HCT116 (cell line): ENCODE measurements around the gene VEZF1. TPM values are rescaled to one million over a fixed set of nuclear protein-coding genes. Genes with fewer than 3 reads are reported as not detected.

Source experiments
- ATAC-seq: fragments of 200-7000 bp; cut with Tn5 transposase; 2 replicates; pipeline ENCODE4 v1.9.1; 2020; ENCODE audit warnings: mild to moderate bottlenecking, moderate library complexity
- BruUV-seq: library from RNA; stranded (reverse); fragments of 400-500 nt; replicated peaks from 2 replicates; lab custom pipeline; 2021; lab: Mats Ljungman, UMichigan
- CTCF ChIA-PET: fragments of 300-600 bp; sonication (Branson Sonifier 250); formaldehyde crosslinking; loops from one replicate; lab custom pipeline; 2021; ENCODE audit warnings: antibody characterized with exemption; lab: Charles Lee
- POLR2A ChIA-PET: fragments of 300-600, 350-600 bp; sonication (Branson Sonifier 250); formaldehyde crosslinking; loops from one replicate; lab custom pipeline; 2021; ENCODE audit warnings: antibody characterized with exemption; lab: Charles Lee
- RAD21 ChIA-PET, 2 experiments: fragments of 300-600 bp; sonication (Branson Sonifier 250); formaldehyde crosslinking; loops; one replicate each; lab custom pipeline; 2023; ENCODE audit warnings: low total read pairs in 2 of 2; ENCODE audit not compliant: uncharacterized antibody in 2 of 2, unreplicated experiment in 2 of 2, low non-redundant PET in 1 of 2; lab: Charles Lee
- DNase-seq: peaks from one replicate; pipeline ENCODE4 v3.0.0-alpha.2; 2010; ENCODE audit warnings: low read depth, low spot score
- H2AFZ ChIP-seq: fragments of 200-600 bp; shearing (Covaris generic), sonication (generic); 2 replicates; pipeline ENCODE4 v1.6.1; 2017; ENCODE audit warnings: low read depth, mixed run types, mixed read lengths, antibody characterized with exemption, low read length; ENCODE audit not compliant: poor library complexity, severe bottlenecking
- H3K27ac ChIP-seq: 2 replicates; pipeline ENCODE4 v1.5.1; 2012; ENCODE audit warnings: low read depth, low read length
- H3K27me3 ChIP-seq: fragments of 200-600 bp; sonication (generic); 2 replicates; pipeline ENCODE4 v1.6.1; 2016; ENCODE audit warnings: mixed run types, low read length, mixed read lengths; ENCODE audit not compliant: insufficient read depth
- H3K36me3 ChIP-seq, 2 experiments: fragments of 200-500 bp in 1 of 2; fragments of 200-600 bp in 1 of 2; sonication (Bioruptor generic) in 1 of 2; sonication (generic) in 1 of 2; 2 replicates each; pipeline versions ENCODE4 v1.5.1 to v1.6.1; 2014 to 2016; ENCODE audit warnings: low read length in 2 of 2, inconsistent platforms in 1 of 2, mixed read lengths in 1 of 2, mixed run types in 1 of 2; ENCODE audit not compliant: insufficient read depth in 2 of 2, control insufficient read depth in 1 of 2
- H3K4me1 ChIP-seq, 2 experiments: fragments of 200-600 bp in 1 of 2; sonication (generic) in 1 of 2; 2 replicates each; pipeline versions ENCODE4 v1.5.1 to v1.6.1; 2012 to 2017; ENCODE audit warnings: low read length in 2 of 2, inconsistent platforms in 1 of 2, mild to moderate bottlenecking in 1 of 2, mixed read lengths in 1 of 2, mixed run types in 1 of 2, moderate library complexity in 1 of 2; ENCODE audit not compliant: insufficient read depth in 2 of 2, control insufficient read depth in 1 of 2
- H3K4me2 ChIP-seq: fragments of 200-600 bp; sonication (generic); 2 replicates; pipeline ENCODE4 v1.6.1; 2017; ENCODE audit warnings: mixed run types, low read length, mixed read lengths
- H3K4me3 ChIP-seq, 2 experiments: fragments of 200-600 bp in 1 of 2; sonication (generic) in 1 of 2; replicated peaks in 1 of 2; 2 replicates each; pipeline ENCODE4 v1.5.1; 2011 to 2016; ENCODE audit warnings: low read length in 2 of 2, control low read depth in 1 of 2, low read depth in 1 of 2, mild to moderate bottlenecking in 1 of 2, mixed read lengths in 1 of 2, mixed run types in 1 of 2
- H3K79me2 ChIP-seq: fragments of 200-600 bp; sonication (generic); 2 replicates; pipeline ENCODE4 v1.6.1; 2017; ENCODE audit warnings: mild to moderate bottlenecking, mixed run types, low read length, moderate library complexity, mixed read lengths; ENCODE audit not compliant: insufficient read depth
- H3K9ac ChIP-seq: fragments of 200-600 bp; sonication (generic); 2 replicates; pipeline ENCODE4 v1.6.1; 2016; ENCODE audit warnings: low read length, mixed read lengths
- H3K9me2 ChIP-seq: fragments of 200-600 bp; sonication (generic), shearing (Covaris generic); 2 replicates; pipeline ENCODE4 v1.6.1; 2017; ENCODE audit warnings: mixed run types, mild to moderate bottlenecking, moderate library complexity; ENCODE audit not compliant: insufficient read depth
- H3K9me3 ChIP-seq, 2 experiments: fragments of 200-500 bp in 1 of 2; fragments of 200-600 bp in 1 of 2; sonication (Bioruptor generic) in 1 of 2; sonication (generic) in 1 of 2; 2 replicates each; pipeline ENCODE4 v1.6.1; 2014 to 2017; ENCODE audit warnings: low read length in 2 of 2, mixed read lengths in 2 of 2, inconsistent platforms in 1 of 2, low read depth in 1 of 2, mild to moderate bottlenecking in 1 of 2, mixed run types in 1 of 2, moderate library complexity in 1 of 2; ENCODE audit not compliant: control insufficient read depth in 1 of 2, insufficient read depth in 1 of 2
- H4K20me1 ChIP-seq: fragments of 200-600 bp; sonication (generic), shearing (Covaris generic); 2 replicates; pipeline ENCODE4 v1.6.1; 2017; ENCODE audit warnings: mixed run types, mild to moderate bottlenecking, moderate library complexity; ENCODE audit not compliant: insufficient read depth
- CBX3 ChIP-seq: IDR thresholded peaks from 2 replicates; pipeline ENCODE4 v1.6.1; 2012; ENCODE audit warnings: low read depth
- CEBPB ChIP-seq: IDR thresholded peaks from 2 replicates; pipeline ENCODE4 v1.6.1; 2012; ENCODE audit warnings: low read depth
- EGR1 ChIP-seq: IDR thresholded peaks from 2 replicates; pipeline ENCODE4 v1.6.1; 2012; ENCODE audit warnings: low read depth
- EZH2 ChIP-seq: fragments of 200-600 bp; sonication (generic); IDR thresholded peaks from 2 replicates; pipeline ENCODE4 v1.6.1; 2017; ENCODE audit warnings: antibody characterized with exemption, mixed run types
- intact Hi-C: fragments of 100-400 bp; cut with micrococcal nuclease; formaldehyde crosslinking; loops from 2 replicates; pipeline ENCODE4 v1.10.0; 2022
- total RNA-seq: library from RNA; stranded (reverse); gene quantifications from one replicate; pipeline ENCODE4 v1.2.1, GENCODE V29; 2021; ENCODE audit not compliant: unreplicated experiment
- TF ChIP-seq, protein P1 (sequence below): IDR thresholded peaks from 2 replicates; pipeline ENCODE4 v1.6.1; 2012
- TF ChIP-seq, protein P2 (sequence below), 3 experiments: fragments of 200-600 bp in 1 of 3; sonication (generic) in 1 of 3; IDR thresholded peaks in 2 of 3; conservative IDR thresholded peaks in 1 of 3; 2 replicates each; pipeline ENCODE4 v1.5.1; 2012 to 2017; ENCODE audit warnings: low read depth in 2 of 3, low read length in 2 of 3, antibody characterized with exemption in 1 of 3, borderline replicate concordance in 1 of 3, control low read depth in 1 of 3, mild to moderate bottlenecking in 1 of 3, mixed read lengths in 1 of 3, mixed run types in 1 of 3, moderate library complexity in 1 of 3; ENCODE audit not compliant: insufficient read depth in 1 of 3

The VEZF1 gene
- total RNA-seq, 1 experiment from 2014 or later = 70.2 TPM

DNA sequence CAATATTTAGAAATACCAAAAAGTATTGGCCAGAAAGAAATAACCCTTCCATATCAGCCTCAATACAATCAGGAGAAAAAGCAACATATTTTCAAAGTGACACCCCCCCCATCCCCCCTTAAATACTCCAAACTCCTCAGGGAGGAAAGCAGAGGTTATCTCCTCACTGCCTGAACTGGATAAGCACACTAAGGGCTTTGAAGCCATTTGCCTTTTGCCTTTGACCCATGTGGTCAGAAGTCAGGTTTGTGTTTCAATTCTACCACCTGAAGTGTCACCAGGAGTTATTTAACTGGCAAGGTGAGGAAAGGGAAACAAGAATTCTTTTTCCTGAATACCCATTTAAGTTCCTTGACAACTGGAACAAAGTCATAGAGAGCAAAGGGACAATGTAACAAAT, 3.5 kb upstream of the VEZF1 start:
- BruUV-seq = no TSS peak
- RAD21 ChIA-PET = no interaction called here
- H3K9ac ChIP-seq = no peak overlapping the region
- ATAC-seq (no peak), DNase-seq (no peak)
- no peaks in the 10 kb centered on the region for H3K27me3 ChIP-seq
- no peaks in the 10 kb centered on the region for H3K9me3 ChIP-seq
- H3K4me2 ChIP-seq = peak overlapping the region; percentile 1; the same call in 1 of the 2 replicates
- intact Hi-C loops = no loop called here
- TF ChIP-seq CEBPB (0 out of 2 replicates have a peak, but pooled peaks have one; percentile 7), EZH2 (no peak)
- no peaks in the 10 kb centered on the region for H3K9me2 ChIP-seq
- peak overlapping the region; percentile 23; the same call in 1 of the 2 replicates for H3K27ac ChIP-seq
- CTCF ChIA-PET = interaction anchor here (4.6 to 15.4 kb wide), 2 partner anchors 9 to 134 kb away, joined by 57 to 288 read pairs; no protein-coding TSS in a partner anchor
- H3K4me1 ChIP-seq = peaks cover 57 to 84% of the 10 kb centered on the region in 2 experiments
- H3K4me3 ChIP-seq = no peak overlapping the region
- peaks cover 45% of the 10 kb centered on the region for H3K79me2 ChIP-seq
- POLR2A ChIA-PET = interaction anchor here (2.6 to 4.4 kb wide), 3 partner anchors 10 to 131 kb away, joined by 9 to 30 read pairs (median 16); partner anchors contain the start of gene SRSF1
- H4K20me1 ChIP-seq = peaks cover 4% of the 10 kb centered on the region; the same call in 1 of the 2 replicates
- peaks cover 4 to 24% of the 10 kb centered on the region in 2 experiments; a peak in 3 of 4 replicates for H3K36me3 ChIP-seq
- H2AFZ ChIP-seq = no peak overlapping the region

DNA sequence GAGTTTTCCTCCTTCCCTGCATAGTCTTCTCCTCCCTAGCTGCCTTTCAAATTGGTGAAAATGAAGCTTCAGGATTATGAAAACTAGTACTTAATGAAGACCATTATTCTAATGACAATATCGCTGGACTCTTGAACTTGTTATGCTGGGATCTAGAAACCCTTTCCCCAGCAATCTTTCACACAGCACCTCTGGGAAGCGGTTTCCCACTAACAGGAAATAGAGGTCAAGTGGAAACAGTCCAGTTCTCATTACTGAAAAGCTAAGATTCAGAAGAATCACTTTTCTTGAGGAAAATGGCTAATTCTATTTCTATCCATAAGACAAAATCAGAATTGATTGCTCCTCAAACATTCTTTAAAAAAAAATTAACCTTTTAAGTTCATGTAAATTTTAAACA, 2.0 kb upstream of the VEZF1 start:
- Histone ChIP-seq H3K27me3 (no peaks in the 10 kb centered on the region), H3K9ac (peak overlapping the region; percentile 67; the same call in 1 of the 2 replicates), H3K4me2 (peak overlapping the region; percentile 89), H3K4me1 (peaks cover 68 to 86% of the 10 kb centered on the region in 2 experiments), H3K9me3 (no peaks in the 10 kb centered on the region), H2AFZ (no peak overlapping the region), H4K20me1 (peaks cover 4% of the 10 kb centered on the region; the same call in 1 of the 2 replicates), H3K27ac (peak overlapping the region; percentile 96), H3K79me2 (peaks cover 58% of the 10 kb centered on the region), H3K36me3 (peaks cover 2 to 24% of the 10 kb centered on the region in 2 experiments; a peak in 3 of 4 replicates), H3K9me2 (no peaks in the 10 kb centered on the region), H3K4me3 (0 out of 4 replicates have a peak overlapping the region, but pooled peaks of 1 of the 2 experiments have one; percentile 73)
- ATAC-seq (no peak), DNase-seq (no peak)
- no TSS peak for BruUV-seq
- ChIA-PET CTCF (interaction anchor here (1.5 to 15.4 kb wide), 3 partner anchors 10 to 132 kb away, joined by 4 to 288 read pairs (median 57); partner anchors contain the start of gene SRSF1), POLR2A (interaction anchor here (0.8 to 4.4 kb wide), 9 partner anchors 11 to 130 kb away, joined by 3 to 30 read pairs (median 6); partner anchors contain the start of genes DYNLL2 and SRSF1), RAD21 (interaction anchor here in 1 of 2 experiments (1.0 to 1.5 kb wide), 3 partner anchors 10 to 140 kb away, joined by 3 to 5 read pairs (median 3); partner anchors contain the start of gene MRPS23)
- TF ChIP-seq EGR1 (no peak), CBX3 (no peak)
- TF ChIP-seq, protein P1, sequence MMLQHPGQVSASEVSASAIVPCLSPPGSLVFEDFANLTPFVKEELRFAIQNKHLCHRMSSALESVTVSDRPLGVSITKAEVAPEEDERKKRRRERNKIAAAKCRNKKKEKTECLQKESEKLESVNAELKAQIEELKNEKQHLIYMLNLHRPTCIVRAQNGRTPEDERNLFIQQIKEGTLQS = no peak
- TF ChIP-seq, protein P2, sequence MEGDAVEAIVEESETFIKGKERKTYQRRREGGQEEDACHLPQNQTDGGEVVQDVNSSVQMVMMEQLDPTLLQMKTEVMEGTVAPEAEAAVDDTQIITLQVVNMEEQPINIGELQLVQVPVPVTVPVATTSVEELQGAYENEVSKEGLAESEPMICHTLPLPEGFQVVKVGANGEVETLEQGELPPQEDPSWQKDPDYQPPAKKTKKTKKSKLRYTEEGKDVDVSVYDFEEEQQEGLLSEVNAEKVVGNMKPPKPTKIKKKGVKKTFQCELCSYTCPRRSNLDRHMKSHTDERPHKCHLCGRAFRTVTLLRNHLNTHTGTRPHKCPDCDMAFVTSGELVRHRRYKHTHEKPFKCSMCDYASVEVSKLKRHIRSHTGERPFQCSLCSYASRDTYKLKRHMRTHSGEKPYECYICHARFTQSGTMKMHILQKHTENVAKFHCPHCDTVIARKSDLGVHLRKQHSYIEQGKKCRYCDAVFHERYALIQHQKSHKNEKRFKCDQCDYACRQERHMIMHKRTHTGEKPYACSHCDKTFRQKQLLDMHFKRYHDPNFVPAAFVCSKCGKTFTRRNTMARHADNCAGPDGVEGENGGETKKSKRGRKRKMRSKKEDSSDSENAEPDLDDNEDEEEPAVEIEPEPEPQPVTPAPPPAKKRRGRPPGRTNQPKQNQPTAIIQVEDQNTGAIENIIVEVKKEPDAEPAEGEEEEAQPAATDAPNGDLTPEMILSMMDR (IDR thresholded peaks at IDR 0.05 in 2 of 3, conservative IDR thresholded peaks at IDR 0.05 in 1 of 3; ENCODE audit: borderline replicate concordance in 1 of 3, insufficient read depth in 1 of 3, low read depth in 2 of 3, low read length in 2 of 3) = no peak
- intact Hi-C loops = loop anchor here (1.0 kb wide), 1 partner anchor 98 kb away; no protein-coding TSS in a partner anchor
